ENCODE results near the gene PMEL. TPM values are rescaled to one million over a fixed set of nuclear protein-coding genes. Genes with fewer than 3 reads are reported as not detected.

PMEL gene
- total RNA-seq, 6 donors from 2014 or later, result 0.91 to 45.1 (median 1.5) TPM

- peaks cover 12 to 46% (median 27%) of the 10 kb centered on the region in 4 donors for H3K36me3 ChIP-seq
- DNase-seq, result no peak
Measured at GRCh38 chr12:55997535-55997859, 31.7 kb upstream of the PMEL start.

GRCh38 chr12:55996715-55997534 is 31.1 kb upstream of the PMEL start, which contains the start of gene SUOX:
Gene SUOX, plus strand, starts transcription at chr12:55997276. Its CDS starts 4,946 bp downstream, at chr12:56002222.
- Histone ChIP-seq H3K36me3 (peaks cover 16 to 46% (median 30%) of the 10 kb centered on the region in 4 donors), H3K27me3 (no peaks in the 10 kb centered on the region), H3K4me3 (peak within 1 kb of the TSS; percentile 59 to 84 (median 63)), H3K27ac (peak within 1 kb of the TSS; percentile 68 to 88 (median 82)), H3K4me1 (peaks cover 10 to 32% (median 15%) of the 10 kb centered on the region in 4 donors), H3K9me3 (no peaks in the 10 kb centered on the region)
- TF ChIP-seq POLR2AphosphoS5 (IDR thresholded peaks at IDR 0.05) (peak; percentile 44 to 80), CTCF (IDR thresholded peaks at IDR 0.05) (peak in 1 of 6 experiments; percentile 6), POLR2A (IDR thresholded peaks at IDR 0.05) (peak in 3 of 4 donors; percentile 30 to 79 (median 69)), EP300 (IDR thresholded peaks at IDR 0.05) (no peak)
- DNase-seq, result peak; percentile 89 to 99
- peak; percentile 99 to 100 for ATAC-seq (ENCODE audit: low FRiP score in 2 of 2)
- 1 to 5% methylated on average over 20 to 27 of the region's 27 CpGs for WGBS, 2 donors

More at GRCh38 chr12:55997535-55997859, 31.7 kb upstream of the PMEL start:
- H3K4me3 ChIP-seq, result peak overlapping the region; percentile 59 to 84 (median 63)
- peak overlapping the region; percentile 68 to 88 (median 82) for H3K27ac ChIP-seq
- peak; percentile 1 to 58 for ATAC-seq (ENCODE audit: low FRiP score in 2 of 2)
- H3K4me1 ChIP-seq, result peaks cover 10 to 32% (median 15%) of the 10 kb centered on the region in 4 donors
- TF ChIP-seq POLR2A (IDR thresholded peaks at IDR 0.05) (no peak), CTCF (IDR thresholded peaks at IDR 0.05) (no peak), POLR2AphosphoS5 (IDR thresholded peaks at IDR 0.05) (no peak)
- H3K9me3 ChIP-seq, result no peaks in the 10 kb centered on the region
- no peaks in the 10 kb centered on the region for H3K27me3 ChIP-seq
- WGBS, 2 donors, result 0 to 7% methylated on average over 3 to 5 of the region's 5 CpGs

- WGBS, 2 donors, result 30 to 31% methylated on average over 14 of the region's 14 CpGs
- H3K27ac ChIP-seq, result peak overlapping the region; percentile 68 to 88 (median 82)
Measured at GRCh38 chr12:55996201-55996714, 30.4 kb upstream of the PMEL start.

GRCh38 chr12:55995366-55995765 is 29.5 kb upstream of the PMEL start:
- no peaks in the 10 kb centered on the region for H3K27me3 ChIP-seq
- H3K4me1 ChIP-seq, result peaks cover 10 to 23% (median 13%) of the 10 kb centered on the region in 4 donors
- TF ChIP-seq CTCF (IDR thresholded peaks at IDR 0.05), result no peak
- TF ChIP-seq POLR2A (IDR thresholded peaks at IDR 0.05), result no peak
- TF ChIP-seq EP300 (IDR thresholded peaks at IDR 0.05), result no peak
- no peak for TF ChIP-seq POLR2AphosphoS5 (IDR thresholded peaks at IDR 0.05)
- ATAC-seq (ENCODE audit: low FRiP score in 2 of 2), result no peak
- H3K36me3 ChIP-seq, result peaks cover 32 to 56% (median 42%) of the 10 kb centered on the region in 4 donors
- no peak overlapping the region for H3K27ac ChIP-seq
- no peak for DNase-seq
- H3K4me3 ChIP-seq, result no peak overlapping the region
- H3K9me3 ChIP-seq, result no peaks in the 10 kb centered on the region
- 81 to 83% methylated on average over 8 of the region's 8 CpGs for WGBS, 2 donors

More at GRCh38 chr12:55996201-55996714, 30.4 kb upstream of the PMEL start:
- TF ChIP-seq POLR2AphosphoS5 (IDR thresholded peaks at IDR 0.05), result no peak
- TF ChIP-seq CTCF (IDR thresholded peaks at IDR 0.05), result peak; percentile 65 to 84 (median 79)
- ATAC-seq (ENCODE audit: low FRiP score in 2 of 2) (peak; percentile 88 to 89), DNase-seq (peak in 1 of 2 donors; percentile 71)
- H3K4me3 ChIP-seq, result peak overlapping the region in 3 of 4 donors; percentile 60 to 84 (median 66)
- no peaks in the 10 kb centered on the region for H3K9me3 ChIP-seq
- peaks cover 23 to 49% (median 34%) of the 10 kb centered on the region in 4 donors for H3K36me3 ChIP-seq
- no peaks in the 10 kb centered on the region for H3K27me3 ChIP-seq
- peaks cover 10 to 27% (median 14%) of the 10 kb centered on the region in 4 donors for H3K4me1 ChIP-seq

All from upper lobe of left lung (tissue), 6 donors.